ENCODE results near the gene CNTNAP2. TPM values are rescaled to one million over a fixed set of nuclear protein-coding genes. Genes with fewer than 3 reads are reported as not detected.

Gene CNTNAP2
- total RNA-seq, 4 donors from 2014 or later, result 0.91 to 16.0 TPM; not detected in 2

DNA sequence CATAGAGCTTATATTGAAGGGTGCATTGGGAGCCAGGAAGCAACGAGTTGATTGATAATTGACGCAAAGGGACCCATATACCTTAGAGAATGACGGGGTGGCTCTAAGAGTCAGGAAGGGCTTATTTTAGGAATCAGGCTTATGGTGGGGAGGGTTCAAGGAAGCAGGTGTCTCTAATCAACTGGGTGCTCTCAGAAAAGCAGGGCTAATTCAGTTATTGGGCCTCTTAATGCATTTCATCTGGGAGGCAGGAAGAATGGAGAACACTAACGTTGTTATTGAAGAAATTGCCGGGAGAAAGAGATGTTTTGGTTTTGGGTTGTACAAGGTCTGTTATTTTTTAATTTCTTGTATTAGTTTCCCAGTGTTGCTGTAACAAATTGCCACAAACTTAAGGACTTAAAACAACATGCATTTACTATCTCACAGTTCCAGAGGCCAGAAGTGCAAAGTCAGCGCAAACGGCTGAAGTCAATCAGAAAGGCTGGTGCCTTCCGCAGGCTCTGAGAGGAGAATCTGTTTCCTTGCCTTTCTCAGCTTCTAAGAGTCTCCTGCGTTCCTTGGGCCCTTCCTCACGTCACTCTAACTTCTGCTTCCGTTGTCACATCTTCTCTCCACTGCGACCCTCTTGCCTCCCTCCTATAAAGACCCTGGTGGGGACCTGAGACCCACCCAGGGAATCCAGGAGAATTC lies 2145.5 kb downstream of the CNTNAP2 start:
- Histone ChIP-seq H3K4me1 (no peaks in the 10 kb centered on the region), H3K9me3 (no peaks in the 10 kb centered on the region), H3K4me3 (no peak overlapping the region), H3K27ac (no peak overlapping the region), H3K27me3 (no peaks in the 10 kb centered on the region), H3K36me3 (no peaks in the 10 kb centered on the region)
- intact Hi-C loops (cut with DNase I; ENCODE audit: low total_unique reads), result no loop called here
- no peak for DNase-seq
- TF ChIP-seq CTCF (IDR thresholded peaks at IDR 0.05), result no peak
- no peak for TF ChIP-seq POLR2A (IDR thresholded peaks at IDR 0.05)

- TF ChIP-seq CTCF (IDR thresholded peaks at IDR 0.05) (peak; percentile 68 to 88 (median 78)), POLR2A (IDR thresholded peaks at IDR 0.05) (no peak)
- no peaks in the 10 kb centered on the region for H3K4me1 ChIP-seq
- intact Hi-C loops (cut with DNase I; ENCODE audit: low total_unique reads), result no loop called here
- H3K36me3 ChIP-seq, result no peaks in the 10 kb centered on the region
- H3K9me3 ChIP-seq, result no peaks in the 10 kb centered on the region
- H3K4me3 ChIP-seq, result no peak overlapping the region
- H3K27me3 ChIP-seq, result no peaks in the 10 kb centered on the region
- no peak overlapping the region for H3K27ac ChIP-seq
- DNase-seq, result peak; percentile 52 to 74
Observed at GRCh38 chr7:148262721-148263229, 2146.2 kb downstream of the CNTNAP2 start.

DNA sequence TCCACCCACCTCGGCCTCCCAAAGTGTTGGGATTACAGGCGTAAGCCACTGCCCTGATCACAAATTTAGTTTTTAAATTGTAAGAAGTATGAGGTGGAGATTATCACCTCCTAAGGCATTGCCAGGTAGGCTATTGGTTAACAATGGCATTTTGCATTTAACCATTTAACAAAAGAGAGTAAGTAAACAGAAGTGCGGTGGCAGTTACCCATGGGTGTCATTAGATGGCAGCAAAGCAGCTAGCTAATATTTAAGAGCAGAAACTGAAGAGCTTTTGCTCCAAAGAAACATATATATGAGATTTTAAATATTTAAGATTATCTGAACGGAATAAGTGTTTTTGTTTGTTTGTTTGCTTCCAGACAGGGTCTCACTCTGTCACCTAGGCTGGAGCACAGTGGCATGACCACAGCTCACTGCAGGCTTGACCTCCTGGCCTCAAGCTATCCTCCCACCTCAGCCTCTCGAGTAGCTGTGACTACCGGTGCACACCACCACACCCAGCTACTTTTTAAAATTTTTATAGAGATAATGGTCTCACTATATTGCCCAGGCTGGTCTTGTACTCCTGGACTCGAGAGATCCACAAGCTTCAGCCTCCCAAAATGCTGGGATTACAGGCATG lies 2148.4 kb downstream of the CNTNAP2 start:
- no peaks in the 10 kb centered on the region for H3K4me1 ChIP-seq
- H3K4me3 ChIP-seq, result no peak overlapping the region
- H3K36me3 ChIP-seq, result no peaks in the 10 kb centered on the region
- no peaks in the 10 kb centered on the region for H3K9me3 ChIP-seq
- intact Hi-C loops (cut with DNase I; ENCODE audit: low total_unique reads), result no loop called here
- no peak for DNase-seq
- no peak overlapping the region for H3K27ac ChIP-seq
- TF ChIP-seq CTCF (IDR thresholded peaks at IDR 0.05) (peak in 3 of 4 experiments; percentile 9 to 19 (median 13)), POLR2A (IDR thresholded peaks at IDR 0.05) (no peak)
- H3K27me3 ChIP-seq, result no peaks in the 10 kb centered on the region

DNA sequence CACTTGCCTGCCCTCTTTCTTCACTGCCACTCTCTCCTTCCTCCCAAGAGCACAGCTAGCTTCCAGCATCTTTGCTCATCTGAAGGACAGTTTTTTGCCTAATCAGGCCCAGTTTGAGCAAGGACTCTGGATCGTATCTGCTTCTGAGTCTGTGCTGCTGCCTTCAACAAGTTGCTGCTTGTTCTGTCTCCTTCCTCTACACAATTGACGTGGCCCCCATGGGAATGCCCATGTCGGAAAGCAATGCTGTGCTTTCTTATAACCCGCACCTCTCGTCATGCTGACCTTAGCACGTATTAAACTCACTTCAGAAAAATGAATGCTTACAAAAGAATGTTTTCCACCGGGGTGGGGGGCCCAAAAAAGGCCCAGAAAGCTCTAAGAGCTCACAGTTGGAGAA lies 2149.3 kb downstream of the CNTNAP2 start:
- H3K27me3 ChIP-seq, result no peaks in the 10 kb centered on the region

More for the DNA sequence above, 2149.3 kb downstream of the CNTNAP2 start:
- no peaks in the 10 kb centered on the region for H3K4me1 ChIP-seq
- no peaks in the 10 kb centered on the region for H3K36me3 ChIP-seq
- intact Hi-C loops (cut with DNase I; ENCODE audit: low total_unique reads), result no loop called here
- H3K9me3 ChIP-seq, result no peaks in the 10 kb centered on the region
- no peak overlapping the region for H3K27ac ChIP-seq
- H3K4me3 ChIP-seq, result no peak overlapping the region
- TF ChIP-seq CTCF (IDR thresholded peaks at IDR 0.05) (no peak), POLR2A (IDR thresholded peaks at IDR 0.05) (no peak)
- DNase-seq, result no peak

Measured in uterus (tissue), 4 donors.